ENCODE data around the gene CNKSR3.
"Not testable (repeated sequence)": the region's sequence is repeated elsewhere in the genome, so short reads cannot be mapped to it uniquely, and the experiment has no call there.

Gene CNKSR3

DNA sequence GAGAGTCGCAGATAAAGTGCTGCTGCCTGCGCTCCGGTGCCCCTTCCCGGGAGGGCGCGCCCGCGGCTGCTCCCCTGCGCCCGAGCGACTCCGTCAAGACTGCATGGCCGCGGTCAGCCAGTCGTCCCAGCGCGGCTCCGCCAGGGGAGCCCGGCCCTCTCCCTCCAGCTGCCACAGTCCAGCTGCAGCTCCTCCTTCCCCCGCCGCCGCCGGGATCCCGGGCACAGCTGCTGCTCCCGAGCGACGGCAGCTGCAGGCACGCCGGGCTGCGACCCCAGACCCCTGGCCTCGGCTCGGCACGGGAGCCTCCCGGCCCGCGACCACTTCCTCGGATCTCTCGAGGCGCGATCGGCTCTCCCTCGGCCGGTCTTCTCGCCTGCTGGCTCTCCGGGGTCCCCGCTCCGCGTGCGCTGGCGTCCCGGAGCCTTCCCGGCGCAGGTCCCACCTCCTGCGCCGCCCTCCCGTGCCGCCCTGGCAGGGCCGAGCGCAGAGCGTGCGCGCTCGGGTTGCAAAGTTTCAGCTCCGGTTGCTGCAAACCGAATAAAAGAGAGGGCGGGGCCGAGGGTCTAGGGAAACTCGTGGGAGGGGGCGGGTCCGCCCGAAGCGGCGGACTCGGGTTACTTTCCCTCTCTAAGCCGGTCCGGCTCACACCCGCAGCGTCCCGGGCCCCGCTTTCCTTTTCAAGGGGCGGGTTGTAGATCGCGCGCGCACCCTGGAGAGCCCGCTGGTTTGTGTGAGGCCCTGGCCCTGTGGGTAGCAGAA lies at the start of gene CNKSR3:
CNKSR3 (minus strand) TSS at position 542 of the 762 bp plus-strand sequence. CDS start 571 bp downstream, outside the sequence.
- no peak for DNase-seq

DNA sequence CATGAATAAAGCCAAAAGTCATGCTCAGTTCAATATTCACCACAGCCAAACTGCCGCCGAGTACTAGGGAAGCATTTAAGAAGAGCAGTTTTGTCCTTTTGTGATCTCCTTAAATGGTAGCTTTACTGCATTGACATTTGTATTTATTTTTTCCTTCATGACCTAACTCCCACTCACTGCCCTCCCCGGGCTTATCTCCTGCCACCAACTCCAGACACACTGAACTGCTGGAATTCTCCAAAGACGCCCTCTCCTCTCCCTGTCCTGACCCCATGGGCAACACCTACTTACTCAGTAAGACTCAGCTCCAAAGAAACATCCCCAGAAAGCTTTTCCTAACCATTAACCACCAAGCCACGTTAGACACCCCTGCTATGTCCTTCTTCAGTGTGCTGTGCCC lies 48.5 kb upstream of the CNKSR3 start:
- no peak for DNase-seq

DNA sequence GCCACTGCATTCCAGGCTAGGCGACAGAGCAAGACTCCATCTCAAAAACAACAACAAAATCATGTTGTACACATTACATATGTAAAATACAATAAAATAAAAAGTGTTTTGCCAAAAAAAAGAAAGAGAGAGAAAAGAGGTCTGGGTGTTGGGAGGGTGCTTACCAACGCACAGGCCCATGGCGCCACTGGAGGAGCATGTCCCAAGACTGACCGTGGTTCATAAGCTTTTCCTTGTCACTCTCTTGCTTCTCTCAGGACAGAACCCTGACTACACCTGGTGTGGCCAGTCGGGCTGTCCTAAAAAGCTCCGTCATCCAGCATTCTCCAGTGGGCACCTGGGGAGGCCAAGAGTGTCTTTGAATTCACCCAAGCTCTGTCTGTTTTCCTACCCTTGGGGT lies 48.0 kb upstream of the CNKSR3 start:
- no peak for DNase-seq

DNA sequence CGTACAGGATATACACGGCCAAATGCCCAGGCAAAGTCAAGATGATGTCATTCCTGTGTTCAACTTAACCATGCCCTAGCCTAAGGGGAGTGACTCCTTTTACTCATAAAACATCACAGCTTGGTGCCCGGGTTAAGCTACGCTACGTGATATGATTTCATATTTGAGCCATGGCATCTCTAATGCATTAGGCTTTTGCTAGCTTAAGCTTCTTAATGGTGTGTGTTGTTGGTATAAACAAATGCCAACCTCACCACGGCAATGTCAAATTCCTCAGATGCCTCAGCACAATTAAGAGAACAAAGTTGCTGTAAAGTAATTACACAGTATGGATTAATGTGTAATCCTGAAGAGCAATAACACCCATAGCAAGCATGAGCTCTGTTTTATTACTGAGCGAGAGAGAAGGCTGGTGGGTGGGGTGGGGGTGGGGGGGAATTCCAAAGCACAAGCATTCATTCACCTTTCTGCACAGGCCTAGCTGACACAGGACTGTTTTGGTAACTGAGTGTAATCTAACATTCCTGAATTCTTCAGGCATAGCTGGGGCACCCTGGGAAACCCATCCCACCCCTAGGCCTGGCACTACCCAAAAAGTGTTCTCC lies 44.7 kb upstream of the CNKSR3 start:
- no peak for DNase-seq

DNA sequence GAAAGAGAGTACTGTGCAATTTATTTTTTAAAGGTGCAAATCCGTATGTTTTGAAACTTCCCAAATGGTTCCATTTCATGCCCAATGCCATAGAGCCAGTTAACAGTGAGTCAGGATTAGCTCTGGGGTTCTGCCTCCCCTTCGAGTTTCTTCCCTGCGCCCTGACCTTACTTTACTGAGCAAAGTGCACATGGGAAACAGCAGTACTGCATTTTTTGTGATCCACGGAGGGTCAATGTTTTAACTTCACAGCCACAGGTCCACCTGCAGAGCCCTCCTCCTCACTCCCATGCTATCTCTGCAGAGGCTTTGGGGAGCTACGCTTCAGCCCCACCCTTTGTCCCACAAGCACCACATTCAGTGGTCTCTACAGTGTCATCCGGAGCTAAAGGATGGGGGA lies 44.0 kb upstream of the CNKSR3 start:
- no peak for DNase-seq

DNA sequence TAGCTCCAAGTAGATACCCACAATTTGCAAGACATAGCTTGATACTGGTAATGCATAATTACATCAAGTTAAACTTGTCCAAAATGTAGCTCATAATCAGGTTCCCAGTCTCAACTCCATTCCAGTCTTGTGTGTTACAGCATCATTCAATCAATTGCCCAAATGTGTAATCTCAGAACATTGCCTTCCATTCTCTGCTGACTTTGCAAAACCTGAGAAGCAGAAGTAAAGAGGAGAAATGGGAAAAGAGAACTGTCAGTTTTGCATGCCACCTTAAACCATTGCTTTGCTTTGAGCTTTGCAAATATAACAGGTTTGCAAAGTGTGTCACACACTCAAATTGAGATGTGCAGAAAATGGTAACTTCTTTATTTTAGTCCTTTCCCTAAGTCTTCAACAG lies 40.3 kb upstream of the CNKSR3 start:
- DNase-seq, result no peak

DNA sequence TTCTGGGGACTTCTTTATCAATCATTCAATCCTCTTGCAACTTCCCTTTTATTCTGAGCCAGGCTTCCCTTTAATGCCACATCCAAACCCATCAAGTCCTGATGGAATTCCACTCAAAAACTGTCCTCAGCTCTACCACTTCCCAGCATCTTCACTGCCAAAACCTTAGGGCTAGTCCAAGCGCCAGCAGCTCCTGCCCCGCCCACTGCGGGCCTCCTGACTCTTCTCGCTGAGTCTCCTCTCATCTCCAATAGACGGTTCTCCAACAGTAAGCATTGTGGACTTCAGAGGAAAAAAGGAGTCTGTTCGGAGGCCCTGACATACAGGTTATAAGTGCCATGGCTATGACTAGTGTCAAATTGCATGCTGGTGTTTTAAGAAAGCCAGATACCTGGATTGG lies 38.7 kb upstream of the CNKSR3 start:
- DNase-seq, result no peak

DNA sequence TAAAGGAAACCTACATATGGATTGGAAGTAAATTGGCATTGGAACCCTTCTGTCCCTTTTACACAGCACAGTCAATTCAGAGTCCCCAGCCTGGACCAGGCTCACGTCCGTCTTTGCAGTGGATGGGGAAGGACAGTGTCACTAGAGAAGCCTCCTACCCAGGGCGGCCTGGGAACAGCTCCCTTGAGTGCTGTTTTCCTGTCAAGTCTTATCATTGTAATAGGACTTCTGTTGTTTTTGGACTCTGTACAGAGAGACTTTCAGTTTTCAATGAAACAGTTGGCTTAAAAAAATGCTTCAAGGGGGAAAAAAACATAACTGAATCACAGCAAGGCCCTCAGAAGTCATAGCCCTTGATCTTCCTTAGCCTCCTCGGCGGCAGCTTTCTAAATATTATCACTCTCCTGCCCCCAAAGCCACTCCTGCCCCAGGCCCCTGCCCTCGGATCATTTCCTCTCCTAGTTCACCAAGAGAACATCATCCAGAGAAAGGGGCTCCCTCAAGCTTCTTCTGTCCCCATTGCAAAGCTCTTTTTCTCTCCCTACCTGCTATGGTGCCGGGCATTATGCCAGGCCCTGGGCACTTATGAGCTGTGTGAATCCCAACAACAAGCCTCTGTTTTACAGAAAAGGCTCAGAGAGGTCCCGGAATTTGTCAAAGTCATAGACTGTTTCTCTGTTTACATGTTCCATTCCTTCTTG lies 37.8 kb upstream of the CNKSR3 start:
- no peak for DNase-seq

DNA sequence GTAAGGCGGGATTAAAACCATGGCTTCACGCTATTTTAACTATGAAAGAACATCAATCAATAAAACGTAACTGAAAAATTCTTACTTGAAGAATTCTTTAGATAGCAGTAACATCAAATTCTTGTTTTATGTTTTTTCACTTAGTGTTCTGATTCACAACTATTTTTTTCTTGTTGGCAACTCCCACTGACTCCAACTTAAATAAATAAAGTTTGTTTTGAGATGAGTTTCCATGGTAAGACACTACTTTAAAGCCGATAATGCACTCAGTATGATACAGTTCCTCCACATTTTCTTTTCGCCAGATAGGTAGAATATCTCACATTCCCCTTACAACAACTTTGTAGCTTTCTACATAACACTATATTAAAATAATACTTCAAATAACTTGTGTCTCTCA lies 33.1 kb upstream of the CNKSR3 start:
- no peak for DNase-seq

DNA sequence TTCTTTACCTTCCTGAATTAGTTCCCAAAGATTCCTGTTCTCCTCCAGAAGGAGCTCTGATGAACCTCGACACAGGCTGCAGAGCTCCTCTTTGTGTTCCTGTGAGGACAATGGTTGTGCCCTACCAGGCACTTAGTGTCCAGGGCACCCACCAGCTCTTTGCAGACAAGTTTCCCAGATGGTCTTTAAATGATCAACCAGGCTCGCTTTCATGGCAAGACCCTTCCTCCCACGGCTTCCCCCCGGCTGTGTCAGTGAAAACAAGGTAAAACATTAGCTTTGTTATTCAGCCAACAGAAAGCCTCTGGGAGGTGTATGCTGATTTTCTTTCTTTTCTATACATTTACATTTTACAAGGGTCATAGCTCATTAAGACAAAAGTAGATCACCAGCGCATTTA lies 32.3 kb upstream of the CNKSR3 start:
- DNase-seq, result no peak

DNA sequence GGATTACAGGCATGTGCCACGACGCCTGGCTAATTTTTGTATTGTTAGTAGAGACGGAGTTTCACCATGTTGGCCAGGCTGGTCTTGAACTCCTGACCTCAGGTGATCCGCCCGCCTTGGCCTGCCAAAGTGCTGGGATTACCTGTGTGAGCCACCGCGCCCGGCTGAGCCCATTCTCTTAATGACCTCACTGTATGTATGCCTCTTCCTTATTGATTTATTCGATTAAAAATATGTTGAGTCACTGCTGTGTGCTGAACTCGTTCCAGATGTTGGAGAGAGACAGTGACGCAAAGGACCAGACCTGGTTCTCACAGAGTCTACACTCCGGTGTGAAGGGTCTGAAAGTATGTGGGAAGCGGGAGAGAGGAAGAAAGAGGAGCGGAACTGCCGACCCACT lies 31.4 kb upstream of the CNKSR3 start:
- DNase-seq, result not testable (repeated sequence)

DNA sequence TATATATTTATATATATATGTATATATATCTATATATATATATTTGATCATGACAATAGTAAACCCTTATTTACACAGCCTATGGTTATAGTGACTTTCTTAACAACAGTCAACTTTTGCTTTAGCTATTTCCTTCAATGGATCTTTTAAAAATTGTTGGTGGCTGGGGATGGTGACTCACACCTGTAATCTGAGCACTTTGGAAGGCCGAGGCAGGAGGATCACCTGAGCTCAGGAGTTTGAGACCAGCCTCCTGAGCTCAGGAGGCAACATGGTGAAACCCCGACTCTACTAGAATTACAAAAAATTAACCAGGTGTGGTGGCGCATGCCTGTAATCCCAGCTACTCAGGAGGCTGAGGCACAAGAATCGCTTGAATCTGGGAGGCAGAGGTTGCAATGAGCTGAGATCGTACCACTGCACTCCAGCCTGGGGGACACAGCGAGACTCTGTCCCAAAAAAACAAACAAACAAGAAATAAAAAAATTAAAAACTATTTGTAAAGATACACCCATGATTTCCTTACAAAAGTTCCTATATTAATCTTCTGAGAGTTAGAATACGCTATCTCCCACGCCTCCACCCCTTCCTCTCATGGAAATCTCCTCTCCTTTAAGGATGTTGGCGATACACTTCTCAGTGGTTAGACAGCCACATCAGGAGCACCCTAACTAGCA lies 29.2 kb upstream of the CNKSR3 start:
- DNase-seq, result no peak

DNA sequence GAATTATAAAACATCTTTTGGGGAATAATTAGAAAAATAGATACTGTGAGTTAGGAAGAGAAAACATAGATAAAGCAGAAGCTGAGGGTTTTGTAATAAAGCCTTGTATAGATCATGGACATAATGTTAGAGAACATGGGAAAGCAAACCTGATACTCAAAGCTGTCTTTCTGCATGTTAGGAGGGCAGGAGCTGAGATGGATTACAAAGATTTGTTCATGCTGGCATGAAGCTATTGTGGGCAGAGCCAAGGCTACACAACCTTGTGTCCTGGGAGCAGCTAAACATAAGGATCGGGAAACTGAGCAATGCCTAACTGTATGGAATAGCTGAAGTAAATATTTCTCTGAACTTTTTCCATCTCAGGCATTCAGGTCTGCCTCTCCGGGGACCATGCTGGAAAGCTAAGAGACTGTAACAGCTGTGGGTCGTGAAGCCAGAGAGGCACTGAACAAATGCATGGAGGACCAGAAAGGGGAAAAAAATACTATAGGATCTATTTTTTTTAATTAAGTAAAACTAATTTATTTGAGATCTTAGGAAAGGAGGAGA lies 28.2 kb upstream of the CNKSR3 start:
- no peak for DNase-seq

DNA sequence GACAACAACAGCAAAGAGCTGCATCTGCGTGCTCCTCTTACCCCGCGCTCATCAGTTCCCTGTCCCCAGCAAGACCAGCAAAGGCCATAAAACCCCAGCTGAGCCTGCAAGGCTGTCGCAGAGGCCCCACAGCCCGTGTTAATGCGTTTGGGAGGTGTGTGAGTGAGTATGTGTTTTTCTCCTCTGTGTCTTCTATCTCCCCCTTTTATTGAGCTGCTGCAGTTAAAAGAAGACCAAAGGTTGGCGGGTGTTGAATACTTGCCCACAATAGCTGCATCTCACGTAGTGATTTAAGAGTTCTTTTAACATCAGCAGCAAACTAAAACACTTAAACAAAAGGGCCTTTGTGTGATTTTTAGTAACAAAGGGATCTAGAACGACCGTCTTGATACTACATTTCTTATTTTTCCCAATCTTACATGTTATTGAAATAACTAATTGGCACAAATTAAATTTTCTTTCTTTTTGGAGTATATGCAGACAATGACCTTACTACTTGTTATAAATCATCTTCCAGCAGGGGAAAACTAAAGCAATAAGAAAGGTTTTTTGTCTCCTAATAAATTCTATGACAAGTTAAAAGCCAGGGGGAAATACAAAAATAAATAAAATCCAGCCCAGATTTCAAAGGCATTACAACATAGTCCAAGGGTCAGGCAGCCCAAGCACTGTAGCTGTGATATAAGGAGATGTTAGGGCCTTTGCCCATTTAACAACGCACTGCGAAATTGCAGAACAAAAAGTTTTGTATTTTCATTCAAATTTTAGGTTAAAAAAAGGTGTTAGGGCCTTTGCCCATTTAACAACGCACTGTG lies 27.2 kb upstream of the CNKSR3 start:
- no peak for DNase-seq

DNA sequence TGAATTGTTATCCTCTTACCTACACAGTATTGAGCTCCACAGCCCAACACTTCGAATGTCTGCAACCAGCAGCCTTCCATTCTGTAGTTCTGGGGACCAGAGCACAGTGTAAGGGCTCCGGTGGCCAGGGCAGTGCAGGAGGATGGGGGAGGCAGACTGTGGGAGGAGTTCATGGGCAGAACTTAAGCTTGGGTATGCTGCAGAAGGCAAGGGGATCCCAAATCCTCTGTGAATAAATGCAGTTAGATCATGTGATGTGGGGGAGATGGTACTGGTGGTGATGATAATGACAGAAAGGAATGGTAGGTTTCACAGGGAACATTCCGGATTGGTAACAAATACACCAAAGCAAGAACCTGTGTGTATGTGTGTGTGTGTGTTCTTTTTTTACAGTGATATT lies 26.5 kb upstream of the CNKSR3 start:
- no peak for DNase-seq

DNA sequence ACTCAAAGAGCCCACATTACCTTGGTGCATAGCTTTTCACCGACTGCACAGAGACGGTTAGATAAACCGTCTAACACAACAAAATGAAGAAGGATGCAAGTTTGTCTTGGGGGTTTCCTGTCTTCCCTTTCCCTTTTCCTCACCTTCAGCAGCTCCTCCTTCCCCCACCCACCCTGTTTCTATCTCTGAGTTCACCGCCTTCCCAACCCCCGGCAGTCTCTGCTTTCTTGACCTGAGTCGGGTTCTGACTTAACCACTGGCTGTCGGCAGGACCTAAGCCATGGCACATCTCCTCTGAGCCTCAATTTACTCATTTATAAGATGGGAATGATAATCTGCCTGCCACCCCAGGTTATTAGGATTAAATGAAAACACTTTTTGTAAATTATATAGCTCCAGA lies 25.8 kb upstream of the CNKSR3 start:
- no peak for DNase-seq

DNA sequence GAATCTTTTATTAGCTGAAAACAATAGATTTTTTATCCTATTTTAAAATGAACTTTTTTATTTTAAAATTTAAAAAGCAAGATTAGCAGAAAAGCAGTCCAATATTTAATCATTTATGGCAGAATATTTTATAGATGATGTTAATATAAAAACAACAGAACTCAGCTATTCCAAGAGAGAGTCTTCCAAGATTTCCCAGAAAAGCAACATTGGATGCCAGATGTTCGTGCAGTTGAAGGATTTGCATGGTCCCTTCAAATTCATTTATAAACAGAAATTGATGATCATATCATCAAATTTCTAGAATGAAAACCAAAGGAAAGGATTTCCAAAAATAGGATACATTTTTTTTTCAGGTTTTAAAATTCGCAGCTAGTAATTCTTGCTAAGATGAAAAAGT lies 25.4 kb upstream of the CNKSR3 start:
- DNase-seq, result no peak

DNA sequence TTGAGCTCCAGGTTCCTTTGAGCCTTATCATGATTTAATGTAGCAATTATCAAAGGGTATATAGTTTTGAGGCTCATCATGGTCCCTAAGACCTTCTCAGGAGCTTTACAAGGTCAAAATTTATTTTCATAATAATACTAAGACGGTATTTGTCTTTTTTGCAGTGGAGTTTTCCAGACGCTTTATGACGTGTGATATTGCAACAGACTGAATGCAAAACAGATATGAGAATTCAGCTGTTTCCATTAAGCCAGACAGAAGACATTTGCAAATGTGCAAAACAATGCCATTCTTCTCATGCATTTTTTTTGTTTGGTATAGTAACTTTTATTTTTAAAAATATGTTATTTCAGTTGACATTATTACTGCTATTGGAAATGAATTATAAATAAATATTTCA lies 24.7 kb upstream of the CNKSR3 start:
- DNase-seq, result no peak

DNA sequence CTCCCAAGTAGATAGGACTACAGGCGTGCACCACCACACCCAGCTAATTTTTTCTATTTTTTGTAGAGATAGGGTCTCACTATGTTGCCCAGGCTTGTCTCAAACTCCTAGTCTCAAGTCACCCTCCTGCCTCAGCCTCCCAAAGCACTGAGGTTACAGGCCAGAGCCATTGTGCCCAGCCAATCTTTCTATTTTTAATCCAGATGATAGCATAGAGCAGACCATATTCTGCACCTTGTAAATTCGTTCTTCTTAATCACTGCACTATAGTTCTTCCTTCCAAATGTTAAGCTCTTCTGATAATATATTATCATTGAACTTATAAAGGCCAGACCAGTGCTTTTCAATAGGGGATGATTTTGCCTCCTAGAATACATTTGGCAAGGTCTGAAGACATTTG lies 24.0 kb upstream of the CNKSR3 start:
- no peak for DNase-seq

DNA sequence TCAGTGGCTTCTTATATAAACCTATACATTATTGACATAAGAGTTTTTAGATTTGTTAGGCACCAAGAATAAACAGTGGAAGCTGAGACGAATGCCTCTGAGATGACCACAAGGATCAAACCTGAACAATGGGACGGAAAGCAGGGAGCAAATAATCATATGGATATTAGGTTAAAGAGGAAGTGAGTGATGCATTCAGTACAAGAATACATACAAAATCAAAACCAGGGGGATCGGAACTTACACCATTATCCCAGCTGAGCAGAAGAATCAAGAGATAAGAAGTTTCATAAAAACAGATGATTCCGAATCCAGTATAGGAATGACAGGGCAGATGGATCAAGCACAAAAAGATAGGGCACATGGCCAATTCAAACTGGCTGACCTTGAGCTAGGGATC lies 21.9 kb upstream of the CNKSR3 start:
- no peak for DNase-seq

DNA sequence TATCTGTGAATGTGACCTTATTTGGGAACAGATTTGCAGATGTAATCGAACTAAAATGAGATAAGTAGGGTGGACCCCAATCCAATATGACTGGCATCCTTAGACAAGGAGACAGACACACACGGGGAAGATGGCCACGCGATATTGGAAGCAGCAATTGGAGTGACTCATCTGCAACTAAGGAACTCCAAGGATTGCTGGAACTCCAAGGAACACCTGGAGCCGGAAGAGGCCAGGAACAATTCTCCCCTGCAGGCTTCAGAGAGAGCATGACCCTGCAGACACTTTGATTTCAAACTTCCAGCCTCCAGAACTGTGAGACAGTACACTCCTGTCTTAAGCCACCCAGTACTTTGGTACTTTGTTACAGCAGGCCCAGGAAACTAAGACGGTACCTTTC lies 19.5 kb upstream of the CNKSR3 start:
- no peak for DNase-seq

DNA sequence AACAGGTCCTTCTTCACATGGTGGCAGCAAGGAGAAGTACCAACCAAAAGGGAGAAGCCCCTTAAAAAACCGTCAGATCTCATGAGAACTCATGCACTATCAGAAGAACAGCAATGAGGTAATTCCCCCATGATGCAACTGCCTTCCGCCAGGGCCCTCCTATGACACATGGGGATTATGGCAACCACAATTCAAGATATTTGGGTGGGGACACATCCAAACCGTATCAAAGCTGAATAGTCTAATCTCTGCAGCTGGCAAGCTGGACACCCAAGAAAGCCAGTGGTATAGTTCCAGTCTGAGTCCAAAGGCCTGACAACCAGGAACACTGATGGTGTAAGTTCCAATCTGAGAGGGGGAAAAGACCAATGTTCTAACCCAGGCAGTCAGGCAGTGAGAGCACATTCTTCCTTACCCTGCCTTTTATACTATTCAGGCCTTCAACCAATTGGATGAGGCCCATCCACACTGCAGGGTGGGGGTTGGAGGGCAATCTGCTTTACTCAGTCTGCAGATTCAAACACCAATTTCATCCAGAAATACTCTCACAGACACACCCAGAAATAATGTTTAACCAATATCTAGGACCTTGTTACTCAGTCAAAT lies 17.9 kb upstream of the CNKSR3 start:
- DNase-seq, result no peak

Measured in cerebellar nuclear complex (tissue), 1 donor.